Ascending aorta (tissue), 2 donors: ENCODE data around the gene RADIL. TPM values are rescaled to one million over a fixed set of nuclear protein-coding genes. Genes with fewer than 3 reads are reported as not detected.
"Not testable (repeated sequence)": the region's sequence is repeated elsewhere in the genome, so short reads cannot be mapped to it uniquely, and the experiment has no call there.

ENCODE experiments used
- DNase-seq, 2 donors: peaks; one replicate each; pipeline ENCODE4 v3.0.0-alpha.2; 2019; ENCODE audit warnings: low spot score in 2 of 2
- H3K27ac ChIP-seq, 2 donors: fragments of 200-600 bp; sonication (generic); one replicate each; pipeline ENCODE4 v1.5.1; 2016 to 2017; ENCODE audit warnings: mild to moderate bottlenecking in 1 of 2
- H3K27me3 ChIP-seq: fragments of 200-600 bp; sonication (generic); one replicate; pipeline ENCODE4 v1.5.1; 2017
- H3K36me3 ChIP-seq, 2 donors: fragments of 200-600 bp; sonication (generic); one replicate each; pipeline ENCODE4 v1.5.1; 2016
- H3K4me1 ChIP-seq, 2 donors: fragments of 200-600 bp; sonication (generic); one replicate each; pipeline ENCODE4 v1.5.1; 2016 to 2017; ENCODE audit warnings: mild to moderate bottlenecking in 1 of 2
- H3K4me3 ChIP-seq, 2 donors: fragments of 200-600 bp; sonication (generic); one replicate each; pipeline ENCODE4 v1.5.1; 2016 to 2017; ENCODE audit warnings: mild to moderate bottlenecking in 1 of 2
- H3K9me3 ChIP-seq, 2 donors: fragments of 200-600 bp; sonication (generic); one replicate each; pipeline ENCODE4 v1.5.1; 2016
- CTCF ChIP-seq, 3 experiments: fragments of 200-600 bp in 2 of 3; fragments of 450-650 bp in 1 of 3; sonication (generic) in 2 of 3; IDR thresholded peaks; one replicate each; pipeline ENCODE4 v1.5.1; 2016 to 2019; ENCODE audit warnings: antibody characterized with exemption in 3 of 3, mild to moderate bottlenecking in 1 of 3, moderate library complexity in 1 of 3
- intact Hi-C: fragments of 100-400 bp; cut with DNase I; formaldehyde crosslinking; loops from one replicate; pipeline ENCODE4 v1.15.1; 2023
- total RNA-seq: library from RNA; depleted of rRNA; stranded (reverse); fragments of >200 nt; gene quantifications from one replicate; pipeline ENCODE4 v1.1.0, GENCODE V29; 2016

RADIL gene
- total RNA-seq, 1 donor from 2014 or later: 42.4 TPM

GRCh38 chr7:4894482-4894881, 11.0 kb upstream of the RADIL start:
- H3K9me3 ChIP-seq: no peaks in the 10 kb centered on the region
- no peak for DNase-seq
- H3K36me3 ChIP-seq: no peaks in the 10 kb centered on the region
- H3K4me1 ChIP-seq: no peaks in the 10 kb centered on the region
- no peak for TF ChIP-seq CTCF (IDR thresholded peaks at IDR 0.05)
- intact Hi-C loops: no loop called here
- H3K4me3 ChIP-seq: no peak overlapping the region
- H3K27ac ChIP-seq: no peak overlapping the region
- no peaks in the 10 kb centered on the region for H3K27me3 ChIP-seq

- TF ChIP-seq CTCF (IDR thresholded peaks at IDR 0.05): no peak
- H3K9me3 ChIP-seq: no peaks in the 10 kb centered on the region
- no peaks in the 10 kb centered on the region for H3K36me3 ChIP-seq
- DNase-seq: no peak
- no peaks in the 10 kb centered on the region for H3K4me1 ChIP-seq
- intact Hi-C loops: no loop called here
- H3K4me3 ChIP-seq: no peak overlapping the region
- no peaks in the 10 kb centered on the region for H3K27me3 ChIP-seq
- no peak overlapping the region for H3K27ac ChIP-seq
Measured at GRCh38 chr7:4893929-4894475, 10.5 kb upstream of the RADIL start.

DNA sequence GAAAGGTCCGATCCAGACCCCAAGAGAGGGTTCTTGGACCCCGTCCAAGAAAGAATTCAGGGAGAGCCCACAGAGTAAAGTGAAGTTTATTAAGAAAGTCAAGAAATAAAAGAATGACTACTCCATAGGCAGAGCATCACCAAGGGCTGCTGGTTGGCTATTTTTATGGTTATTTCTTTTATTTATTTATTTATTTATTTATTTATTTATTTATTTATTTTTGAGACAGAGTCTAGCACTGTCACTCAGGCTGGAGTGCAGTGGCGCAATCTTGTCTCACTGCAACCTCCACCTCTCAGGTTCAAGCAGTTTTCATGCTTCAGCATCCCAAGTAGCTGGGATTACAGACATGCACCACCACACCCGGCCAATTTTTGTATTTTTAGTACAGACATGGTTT, 9.7 kb upstream of the RADIL start:
- intact Hi-C loops, H3K27me3 ChIP-seq, H3K27ac ChIP-seq, H3K4me1 ChIP-seq, H3K36me3 ChIP-seq, H3K4me3 ChIP-seq, DNase-seq, H3K9me3 ChIP-seq: not testable (repeated sequence)

DNA sequence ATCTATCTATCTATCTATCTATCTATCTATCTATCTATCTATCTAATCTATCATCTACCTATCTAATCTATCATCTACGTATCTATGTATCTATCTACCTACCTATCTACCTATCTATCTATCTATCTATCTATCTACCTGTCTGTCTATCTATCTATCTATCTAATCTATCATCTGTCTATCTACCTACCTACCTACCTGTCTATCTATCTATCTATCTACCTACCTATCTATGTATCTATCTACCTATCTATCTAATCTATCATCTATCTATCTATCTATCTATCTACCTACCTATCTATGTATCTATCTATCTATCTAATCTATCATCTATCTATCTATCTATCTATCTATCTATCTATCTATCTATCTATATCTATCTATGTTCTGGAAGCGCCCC, 8.0 kb upstream of the RADIL start:
- H3K9me3 ChIP-seq, H3K36me3 ChIP-seq, intact Hi-C loops, H3K4me1 ChIP-seq, DNase-seq, H3K27me3 ChIP-seq, H3K27ac ChIP-seq, H3K4me3 ChIP-seq: not testable (repeated sequence)

DNA sequence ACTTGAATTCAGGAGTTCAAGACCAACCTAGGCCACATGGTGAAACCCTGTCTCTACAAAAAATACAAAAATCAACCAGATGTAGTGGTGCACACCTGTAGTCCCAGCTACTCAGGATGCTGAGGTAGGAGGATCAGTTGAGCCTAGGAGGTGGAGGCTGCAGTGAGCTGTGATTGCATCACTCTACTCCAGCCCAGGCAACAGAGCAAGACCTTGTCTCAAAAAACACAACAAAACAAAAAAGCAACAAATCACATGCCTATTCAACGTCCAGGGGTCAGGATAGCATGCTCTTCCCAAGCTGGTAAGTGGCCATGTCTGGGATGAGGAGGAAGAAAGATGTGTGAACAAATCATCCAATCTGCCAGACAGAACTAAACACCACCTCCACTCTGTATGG, 6.2 kb upstream of the RADIL start:
- Histone ChIP-seq H3K9me3 (no peaks in the 10 kb centered on the region), H3K27me3 (no peaks in the 10 kb centered on the region), H3K4me1 (no peaks in the 10 kb centered on the region), H3K27ac (no peak overlapping the region), H3K36me3 (no peaks in the 10 kb centered on the region), H3K4me3 (no peak overlapping the region)
- no peak for DNase-seq
- intact Hi-C loops: loop anchor here (10.0 kb wide), 1 partner anchor 205 kb away; the partner anchor contains the start of gene FOXK1
- TF ChIP-seq CTCF (IDR thresholded peaks at IDR 0.05): no peak

DNA sequence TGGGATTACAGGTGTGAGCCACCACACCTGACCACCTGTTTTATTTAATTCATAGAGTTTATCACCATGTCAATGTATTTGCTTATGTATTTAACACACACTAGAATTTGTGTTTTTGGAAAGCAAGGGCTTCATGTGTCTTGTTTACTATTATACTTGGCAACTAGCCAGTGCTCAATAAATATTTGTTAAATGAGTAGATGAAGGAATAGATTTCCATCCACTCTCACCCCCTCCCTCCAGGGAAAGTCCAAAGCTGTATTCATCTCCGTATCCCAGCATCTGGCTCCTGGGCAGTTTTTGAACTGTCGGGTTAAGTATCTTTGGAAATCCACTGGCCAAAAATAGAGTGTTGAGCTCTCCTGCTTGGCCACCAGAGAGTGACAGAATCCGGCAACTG, 4.6 kb upstream of the RADIL start:
- H3K36me3 ChIP-seq: no peaks in the 10 kb centered on the region
- H3K4me3 ChIP-seq: no peak overlapping the region
- no peaks in the 10 kb centered on the region for H3K9me3 ChIP-seq
- no peak for TF ChIP-seq CTCF (IDR thresholded peaks at IDR 0.05)
- intact Hi-C loops: loop anchor here (10.0 kb wide), 1 partner anchor 203 kb away; the partner anchor contains the start of gene FOXK1
- DNase-seq: no peak
- H3K27me3 ChIP-seq: no peaks in the 10 kb centered on the region
- H3K4me1 ChIP-seq: no peaks in the 10 kb centered on the region
- no peak overlapping the region for H3K27ac ChIP-seq

- no peak for DNase-seq
- H3K4me1 ChIP-seq: peaks cover 2 to 4% of the 10 kb centered on the region in 2 donors
- no peak overlapping the region for H3K27ac ChIP-seq
- H3K36me3 ChIP-seq: no peaks in the 10 kb centered on the region
- H3K9me3 ChIP-seq: no peaks in the 10 kb centered on the region
- no peaks in the 10 kb centered on the region for H3K27me3 ChIP-seq
- no peak overlapping the region for H3K4me3 ChIP-seq
- TF ChIP-seq CTCF (IDR thresholded peaks at IDR 0.05): no peak
- intact Hi-C loops: loop anchor here (10.0 kb wide), 1 partner anchor 202 kb away; the partner anchor contains the start of gene FOXK1
Measured at GRCh38 chr7:4886671-4887070, 3.2 kb upstream of the RADIL start.
